ENCODE results near the gene OLR1.

DNA sequence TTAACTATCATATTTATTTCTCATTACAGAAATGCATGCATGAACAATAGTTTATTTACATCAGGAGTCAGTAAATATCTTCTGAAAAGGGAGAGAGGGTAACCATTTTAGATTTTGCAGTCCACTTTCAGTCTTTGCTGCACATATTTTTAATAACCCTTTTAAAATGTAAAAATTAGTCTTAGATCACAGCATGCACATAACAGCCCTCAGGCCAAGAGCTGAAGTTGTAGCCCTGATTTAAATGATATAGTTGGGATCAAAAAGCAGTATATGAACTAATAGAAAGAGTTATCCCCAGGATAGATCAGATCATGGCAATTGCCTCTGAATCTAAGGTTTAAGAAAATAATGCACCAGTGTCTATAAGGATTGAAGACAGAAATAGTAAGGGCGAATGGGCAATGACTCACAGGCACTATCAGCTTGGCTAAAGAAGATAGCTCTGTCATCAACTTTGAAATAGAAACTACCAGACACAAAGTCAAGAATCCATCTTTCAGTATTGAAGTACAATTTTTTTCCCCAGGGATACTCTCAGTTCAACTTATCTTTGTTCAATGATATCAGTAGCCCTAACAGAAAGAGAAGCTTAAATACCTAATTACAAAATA, 28.8 kb downstream of the OLR1 start:
- TF ChIP-seq, protein P1, sequence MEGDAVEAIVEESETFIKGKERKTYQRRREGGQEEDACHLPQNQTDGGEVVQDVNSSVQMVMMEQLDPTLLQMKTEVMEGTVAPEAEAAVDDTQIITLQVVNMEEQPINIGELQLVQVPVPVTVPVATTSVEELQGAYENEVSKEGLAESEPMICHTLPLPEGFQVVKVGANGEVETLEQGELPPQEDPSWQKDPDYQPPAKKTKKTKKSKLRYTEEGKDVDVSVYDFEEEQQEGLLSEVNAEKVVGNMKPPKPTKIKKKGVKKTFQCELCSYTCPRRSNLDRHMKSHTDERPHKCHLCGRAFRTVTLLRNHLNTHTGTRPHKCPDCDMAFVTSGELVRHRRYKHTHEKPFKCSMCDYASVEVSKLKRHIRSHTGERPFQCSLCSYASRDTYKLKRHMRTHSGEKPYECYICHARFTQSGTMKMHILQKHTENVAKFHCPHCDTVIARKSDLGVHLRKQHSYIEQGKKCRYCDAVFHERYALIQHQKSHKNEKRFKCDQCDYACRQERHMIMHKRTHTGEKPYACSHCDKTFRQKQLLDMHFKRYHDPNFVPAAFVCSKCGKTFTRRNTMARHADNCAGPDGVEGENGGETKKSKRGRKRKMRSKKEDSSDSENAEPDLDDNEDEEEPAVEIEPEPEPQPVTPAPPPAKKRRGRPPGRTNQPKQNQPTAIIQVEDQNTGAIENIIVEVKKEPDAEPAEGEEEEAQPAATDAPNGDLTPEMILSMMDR (conservative IDR thresholded peaks at IDR 0.05; ENCODE audit: low read depth, low read length), result no peak
- TF ChIP-seq EZH2 (IDR thresholded peaks at IDR 0.05; ENCODE audit: borderline replicate concordance, low read depth, low read length, poor library complexity, severe bottlenecking), result no peak
